HG03521 (cell line): ENCODE results near the gene UBLCP1.
A peak's percentile ranks its signal among the peaks of the same experiment; 100 is the strongest.

ENCODE experiments used
- ATAC-seq: cut with Tn5 transposase; IDR thresholded peaks from one replicate; pipeline ENCODE4 v1.9.1; 2021; ENCODE audit warnings: mild to moderate bottlenecking, moderate library complexity; ENCODE audit not compliant: unreplicated experiment

UBLCP1 gene

DNA sequence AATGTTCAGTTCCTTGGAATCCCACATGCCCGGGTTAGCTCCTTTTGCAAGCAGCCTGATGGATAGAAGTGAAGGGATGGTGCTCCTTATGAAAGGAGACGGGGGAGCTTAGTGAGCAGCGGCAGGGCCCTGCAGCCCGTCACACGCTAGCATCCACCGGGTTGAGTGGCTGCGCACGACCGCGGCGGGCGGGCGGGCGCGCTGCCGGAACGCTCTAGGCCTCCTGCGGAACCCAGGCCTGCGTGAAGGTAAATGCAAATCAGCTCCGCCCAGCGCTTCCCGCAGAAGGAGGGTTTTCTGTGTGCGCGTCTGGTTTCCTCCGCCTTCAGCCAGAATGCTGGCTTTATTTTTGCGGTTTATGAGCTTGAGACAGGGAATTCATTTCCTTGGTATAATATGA is 47.4 kb downstream of the UBLCP1 start:
- ATAC-seq: no peak

DNA sequence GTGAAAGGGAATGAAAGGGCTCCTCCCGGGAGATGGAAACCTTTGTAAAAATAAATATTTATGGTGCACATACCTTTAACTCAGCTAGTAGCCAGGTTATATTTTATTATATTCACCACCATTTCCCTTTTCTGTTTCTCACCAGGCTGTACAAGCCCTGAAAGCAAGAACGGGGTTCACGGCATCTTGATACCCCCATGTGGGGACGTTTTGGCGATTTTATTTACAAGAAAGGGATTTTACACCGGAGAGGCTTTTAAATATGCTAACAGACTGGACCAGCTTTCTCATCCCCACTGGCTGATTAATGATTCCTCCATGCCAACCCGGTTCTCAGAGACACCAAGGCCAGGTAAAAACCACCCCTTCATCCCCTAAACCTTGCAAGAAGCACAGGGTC is 48.0 kb downstream of the UBLCP1 start:
- no peak for ATAC-seq

GRCh38 chr5:159313197-159313596 is 50.1 kb downstream of the UBLCP1 start:
- no peak for ATAC-seq

DNA sequence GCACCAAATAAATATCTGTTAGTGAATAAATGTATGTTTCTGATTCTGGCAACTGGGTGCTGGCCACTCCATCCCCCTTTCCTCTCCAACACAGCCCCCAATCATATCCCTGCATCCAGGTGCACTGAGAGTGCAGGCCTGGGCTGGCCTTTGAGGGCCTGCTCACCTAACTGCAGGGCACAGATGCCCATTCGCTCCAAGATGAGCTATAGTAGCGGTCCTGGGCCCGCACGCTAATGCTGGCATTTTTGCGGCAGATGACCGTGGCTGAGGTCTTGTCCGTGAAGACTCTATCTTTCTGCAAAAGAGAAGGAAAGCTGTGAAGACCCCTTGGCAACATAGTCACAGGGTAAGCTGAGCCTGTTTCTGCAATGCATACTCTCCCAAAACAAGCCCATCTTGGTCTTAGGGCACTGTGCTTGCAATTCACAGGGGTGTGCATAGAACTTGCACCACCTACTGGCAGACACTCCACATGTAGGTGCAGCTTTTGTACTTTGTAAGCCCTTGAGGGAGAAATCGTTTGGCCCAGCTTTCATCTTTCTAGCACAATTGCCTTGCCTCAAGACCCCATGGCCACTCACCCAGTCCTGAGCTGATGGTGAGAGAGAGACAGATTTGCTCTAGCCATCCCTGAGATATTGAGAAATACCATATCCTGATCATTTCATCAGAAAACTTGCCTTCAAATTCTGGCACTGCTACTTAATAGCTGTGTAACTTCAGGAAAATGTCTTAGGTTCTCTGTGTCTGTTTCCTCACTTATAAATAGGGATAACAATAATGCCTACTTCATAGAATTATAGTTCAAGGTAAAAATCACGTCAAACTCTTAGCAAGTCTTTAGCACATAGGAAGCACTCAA is 53.7 kb downstream of the UBLCP1 start:
- ATAC-seq: no peak

DNA sequence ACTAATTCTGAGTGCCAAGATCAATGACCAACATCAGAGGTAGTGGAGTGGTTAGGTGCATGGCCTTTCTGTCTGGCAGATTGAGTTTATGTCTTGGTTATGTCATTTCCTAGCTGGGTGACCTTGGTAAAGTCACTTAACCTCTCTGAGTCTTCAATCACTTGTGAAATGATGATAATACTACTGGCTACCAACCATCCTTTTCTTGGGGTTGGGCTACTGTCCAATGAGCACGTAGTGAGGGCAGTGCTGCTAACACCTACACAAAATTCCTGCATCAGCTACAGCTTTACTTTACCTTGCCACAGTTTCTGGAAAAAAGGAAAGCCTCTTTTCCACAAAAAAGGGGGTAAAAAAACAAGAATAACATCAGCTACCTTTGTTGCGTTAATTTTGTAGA is 54.8 kb downstream of the UBLCP1 start:
- ATAC-seq: no peak

DNA sequence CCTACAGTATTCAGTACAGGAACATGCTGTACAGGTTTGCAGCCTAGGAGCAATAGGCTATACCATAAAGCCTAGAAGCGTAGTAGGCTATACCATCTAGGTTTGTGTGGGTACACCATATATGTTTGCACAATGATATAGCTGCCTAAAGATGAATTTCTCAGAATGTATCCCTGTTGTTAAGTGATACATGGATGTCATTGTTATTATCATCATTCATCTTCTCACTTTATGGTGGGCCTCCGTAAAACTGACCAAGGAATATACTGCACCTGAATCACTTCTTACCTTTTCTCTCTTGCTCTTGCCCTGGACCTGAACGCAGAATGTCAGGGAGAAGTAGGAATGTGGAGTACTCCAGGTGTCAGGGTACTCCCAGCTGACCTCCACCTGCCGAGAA is 55.4 kb downstream of the UBLCP1 start:
- ATAC-seq: no peak

DNA sequence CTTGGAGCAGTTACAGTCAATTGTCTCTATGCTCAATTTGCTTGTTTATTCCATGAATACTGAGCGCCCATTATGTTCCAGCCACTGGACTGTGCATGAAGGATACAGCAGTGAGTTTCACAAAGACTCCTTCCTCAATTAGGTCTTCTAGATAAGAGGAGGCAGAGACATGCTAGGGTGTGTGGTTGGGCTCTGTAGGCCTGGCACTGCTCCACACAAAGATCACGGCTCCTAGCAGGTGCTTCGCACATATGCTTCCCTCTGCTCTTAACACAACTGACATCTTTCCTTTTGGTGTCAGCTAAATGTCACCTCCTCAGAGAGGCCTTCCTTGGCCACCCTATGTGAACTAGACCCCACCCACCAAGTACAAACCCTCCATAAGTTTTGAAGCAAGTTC is 56.3 kb downstream of the UBLCP1 start:
- no peak for ATAC-seq

GRCh38 chr5:159319832-159320231 is 56.7 kb downstream of the UBLCP1 start:
- ATAC-seq: no peak

- no peak for ATAC-seq
These were observed 59.1 kb downstream of the UBLCP1 start for GRCh38 chr5:159322180-159322579.

GRCh38 chr5:159324102-159324755 is 61.1 kb downstream of the UBLCP1 start:
- ATAC-seq: no peak

- no peak for ATAC-seq
These were observed 61.9 kb downstream of the UBLCP1 start for GRCh38 chr5:159324986-159325385.

- no peak for ATAC-seq
These were observed 67.2 kb downstream of the UBLCP1 start, which contains the start of gene IL12B for GRCh38 chr5:159330131-159330800. IL12B (minus strand) TSS chr5:159330487; CDS start chr5:159326782, 3,705 bp downstream.

DNA sequence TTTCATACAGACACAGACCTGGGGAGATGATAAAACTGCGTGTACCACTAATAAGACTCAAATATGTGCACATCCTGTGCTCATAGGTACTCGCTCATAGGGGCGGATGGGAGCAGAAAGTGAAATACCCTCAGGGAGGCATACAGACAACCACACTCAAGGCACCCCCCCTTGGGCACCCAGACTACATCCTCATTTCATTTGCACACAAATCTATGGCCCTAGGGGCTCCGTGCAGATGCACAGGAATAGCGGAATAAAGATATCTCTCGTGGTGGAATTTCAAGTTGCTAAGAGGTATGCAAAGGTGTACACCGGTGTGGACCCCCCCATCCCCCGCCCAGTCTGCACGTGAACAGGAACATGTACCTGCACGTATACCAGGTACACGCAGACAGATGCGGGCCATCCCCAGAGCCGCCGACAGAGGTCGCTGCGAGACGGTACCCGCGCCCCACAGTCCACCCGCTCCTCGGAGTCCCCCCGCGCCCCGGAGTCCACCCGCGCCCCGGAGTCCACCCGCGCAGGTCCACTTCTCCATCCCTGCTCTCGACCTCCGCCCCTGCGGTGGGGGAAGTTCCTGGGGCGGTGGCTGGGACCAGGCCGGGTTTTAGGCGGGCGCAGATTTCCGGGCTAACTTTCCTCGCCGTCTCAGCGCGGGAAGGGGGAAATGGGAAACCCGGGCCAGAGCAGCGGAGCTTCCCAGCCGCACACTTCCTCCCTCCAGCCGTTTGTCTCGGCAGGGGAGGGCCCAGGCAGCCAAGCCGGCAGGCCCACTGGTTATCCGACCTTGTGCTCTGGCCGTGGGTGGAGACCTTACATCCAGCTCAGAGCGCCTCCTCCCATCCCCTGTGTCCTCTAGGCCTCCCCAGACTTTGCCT is 68.2 kb downstream of the UBLCP1 start:
- peak; percentile 70 for ATAC-seq

DNA sequence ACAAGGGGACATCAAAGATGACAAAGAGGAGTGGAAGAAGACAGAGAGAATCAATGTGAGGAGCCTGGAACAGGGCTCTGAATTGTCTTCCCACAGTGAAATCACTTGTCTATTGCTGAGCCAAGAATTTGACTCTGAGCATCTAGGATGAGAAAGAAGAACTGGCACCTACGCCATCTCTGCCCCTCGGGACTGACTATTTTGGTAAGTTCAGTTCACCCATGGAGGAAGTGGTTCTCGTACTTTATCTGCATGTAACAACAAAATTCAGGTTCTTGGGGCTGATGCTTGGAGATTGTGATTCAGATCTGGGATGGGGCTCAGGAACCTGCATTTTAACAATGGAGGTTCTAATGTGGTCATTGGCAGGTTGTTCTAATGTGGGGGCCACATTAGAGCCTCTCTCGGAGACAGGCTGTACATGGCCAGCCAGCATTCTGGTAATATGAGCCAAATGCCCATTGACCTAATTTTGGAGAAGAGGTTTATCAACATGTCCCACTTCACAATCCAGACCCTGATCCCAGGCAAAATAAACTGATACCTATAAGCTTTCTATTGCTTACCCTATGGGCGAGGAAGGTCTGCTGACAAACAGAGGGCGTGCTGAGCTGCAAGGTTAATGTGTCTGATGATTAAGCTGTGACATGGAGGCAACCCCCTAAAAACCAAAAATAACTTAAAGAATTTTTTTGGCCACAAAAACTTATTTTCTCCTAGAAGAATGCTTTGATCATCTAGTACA is 69.9 kb downstream of the UBLCP1 start:
- ATAC-seq: no peak

GRCh38 chr5:159333545-159333925 is 70.4 kb downstream of the UBLCP1 start:
- ATAC-seq: no peak
